BLaER1 treated with 17β-estradiol and CSF1 and Interleukin-3, amounts not matched to agents 10 nM and 100 nM (cell line): ENCODE measurements around the gene NFKBIZ.
"Not testable (repeated sequence)": the region's sequence is repeated elsewhere in the genome, so short reads cannot be mapped to it uniquely, and the experiment has no call there.

Experiments
- H3K27ac ChIP-seq, 11 experiments: shearing (Covaris generic); formaldehyde crosslinking; 2 replicates each; pipeline ENCODE4 v1.8.1; 2022
- H3K27me3 ChIP-seq, 11 experiments: shearing (Covaris generic); formaldehyde crosslinking; 2 replicates each; pipeline ENCODE4 v1.8.1; 2022
- H3K36me3 ChIP-seq, 11 experiments: shearing (Covaris generic); formaldehyde crosslinking; 2 replicates each; pipeline ENCODE4 v1.8.1; 2022
- H3K4me1 ChIP-seq, 10 experiments: shearing (Covaris generic); formaldehyde crosslinking; 2 replicates each; pipeline ENCODE4 v1.8.1; 2022
- H3K4me2 ChIP-seq, 11 experiments: shearing (Covaris generic); formaldehyde crosslinking; 2 replicates each; pipeline ENCODE4 v1.8.1; 2022
- H3K4me3 ChIP-seq, 10 experiments: shearing (Covaris generic); formaldehyde crosslinking; 2 replicates each; pipeline ENCODE4 v1.8.1; 2022
- H3K9ac ChIP-seq, 11 experiments: shearing (Covaris generic); formaldehyde crosslinking; 2 replicates each; pipeline ENCODE4 v1.8.1; 2022
- H3K9me3 ChIP-seq, 11 experiments: shearing (Covaris generic); formaldehyde crosslinking; replicated peaks in 1 of 11; 2 replicates each; pipeline ENCODE4 v1.8.1; 2022
- H4K20me1 ChIP-seq, 11 experiments: shearing (Covaris generic); formaldehyde crosslinking; 2 replicates each; pipeline ENCODE4 v1.8.1; 2022
- Cebpa-rat ChIP-seq, 11 experiments: shearing (Covaris generic); IDR thresholded peaks; 2 replicates each; pipeline ENCODE4 v1.8.1; 2022

Gene NFKBIZ

DNA sequence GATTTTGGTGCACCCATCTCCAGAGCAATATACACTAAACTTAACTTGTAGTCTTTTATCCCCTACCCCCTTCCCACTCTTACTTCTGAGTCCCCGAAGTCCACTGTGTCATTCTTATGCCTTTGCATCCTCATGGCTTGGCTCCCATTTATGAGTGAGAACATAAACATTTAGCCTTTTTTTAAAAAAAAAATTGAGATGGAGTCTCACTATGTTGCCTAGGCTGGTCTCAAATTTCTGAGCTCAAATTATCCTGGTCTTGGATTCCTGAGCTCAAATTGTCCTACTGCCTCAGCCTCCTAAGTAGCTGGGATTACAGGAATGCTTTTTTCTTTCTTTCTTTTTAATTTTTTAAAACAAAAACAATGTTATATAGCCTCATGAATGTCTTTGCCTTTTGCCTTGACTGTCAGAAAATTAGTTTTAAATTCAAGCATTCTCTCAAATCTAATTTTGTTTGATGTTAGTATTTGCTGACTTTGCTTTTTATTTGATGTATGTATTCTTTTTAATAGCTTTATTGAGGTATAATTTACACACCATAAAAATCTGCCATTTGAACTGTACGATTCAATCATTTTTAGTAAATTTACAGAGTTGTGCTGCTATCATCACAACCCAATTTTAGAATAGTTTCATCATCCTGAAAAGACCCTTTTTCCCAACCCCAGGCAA lies 46.9 kb downstream of the NFKBIZ start:
- Histone ChIP-seq H3K9me3 (peaks cover 12 to 50% (median 31%) of the 10 kb centered on the region in 11 experiments; a peak in 20 of 22 replicates), H3K4me3 (no peak overlapping the region; a peak in 1 of 20 replicates), H3K4me2 (peak overlapping the region in 1 of 11 experiments; percentile 55; a peak in 1 of 22 replicates), H3K4me1 (peaks cover 26 to 76% (median 39%) of the 10 kb centered on the region in 10 experiments), H4K20me1 (no peaks in the 10 kb centered on the region), H3K9ac (no peak overlapping the region), H3K27me3 (no peaks in the 10 kb centered on the region), H3K27ac (peak overlapping the region in 2 of 11 experiments; percentile 88 to 96; a peak in 3 of 22 replicates), H3K36me3 (peaks cover 0 to 11% (median 0%) of the 10 kb centered on the region in 11 experiments; a peak in 1 of 22 replicates)
- TF ChIP-seq Cebpa-rat (IDR thresholded peaks at IDR 0.05) = no peak

DNA sequence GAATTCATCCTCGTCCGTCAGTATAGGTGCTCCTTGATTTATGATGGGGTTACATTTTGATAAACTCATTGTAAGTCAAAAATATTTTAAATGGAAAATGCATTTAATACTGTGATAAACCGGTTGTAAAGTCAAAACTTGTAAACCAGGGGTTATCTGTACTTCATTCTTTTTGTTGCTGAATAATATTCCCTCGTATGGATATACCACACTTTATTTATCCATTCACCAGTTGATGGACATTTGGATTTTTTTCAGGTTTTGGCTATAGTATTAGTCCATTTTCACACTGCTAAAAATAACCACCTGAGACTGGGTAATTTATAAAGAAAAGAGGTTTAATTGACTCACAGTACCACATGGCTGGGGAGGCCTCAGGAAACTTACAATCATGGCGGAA lies 47.7 kb downstream of the NFKBIZ start:
- Histone ChIP-seq H3K27ac (peak overlapping the region in 8 of 11 experiments; percentile 85 to 96 (median 93); a peak in 15 of 22 replicates), H3K4me2 (peak overlapping the region in 4 of 11 experiments; percentile 29 to 86 (median 78); a peak in 7 of 22 replicates), H3K4me3 (no peak overlapping the region; a peak in 1 of 20 replicates), H4K20me1 (no peaks in the 10 kb centered on the region), H3K9ac (no peak overlapping the region), H3K4me1 (peaks cover 29 to 81% (median 46%) of the 10 kb centered on the region in 10 experiments), H3K36me3 (peaks cover 0 to 11% (median 0%) of the 10 kb centered on the region in 11 experiments; a peak in 1 of 22 replicates), H3K9me3 (peaks cover 12 to 50% (median 31%) of the 10 kb centered on the region in 11 experiments; a peak in 20 of 22 replicates), H3K27me3 (no peaks in the 10 kb centered on the region)
- TF ChIP-seq Cebpa-rat (IDR thresholded peaks at IDR 0.05) = no peak

DNA sequence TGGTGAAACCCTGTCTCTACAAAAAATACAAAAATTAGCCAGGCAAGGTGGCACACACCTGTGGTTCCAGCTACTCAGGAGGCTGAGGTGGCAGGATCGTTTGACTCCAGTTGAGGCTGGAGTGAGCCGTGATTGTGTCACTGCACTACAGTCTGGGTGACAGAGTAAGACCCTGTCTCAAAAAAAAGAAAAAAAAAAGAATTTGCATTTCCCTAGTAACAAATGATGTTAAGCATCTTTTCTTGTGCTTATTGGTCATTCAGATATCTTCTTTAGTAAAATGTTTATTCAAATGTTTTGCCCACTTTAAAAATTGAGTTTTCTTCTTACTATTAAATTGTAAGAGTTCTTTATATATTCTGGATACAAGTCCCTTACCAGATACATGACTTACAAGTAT lies 48.7 kb downstream of the NFKBIZ start:
- peak overlapping the region in 7 of 11 experiments; percentile 27 to 85 (median 73); a peak in 9 of 22 replicates for H3K9ac ChIP-seq
- peak overlapping the region; percentile 29 to 86 (median 74); a peak in 20 of 22 replicates for H3K4me2 ChIP-seq
- TF ChIP-seq Cebpa-rat (IDR thresholded peaks at IDR 0.05) = no peak

GRCh38 chr3:101898752-101899169 lies 49.4 kb downstream of the NFKBIZ start:
- peak in 4 of 11 experiments; percentile 9 to 60 (median 25); a peak in 2 of 22 replicates for TF ChIP-seq Cebpa-rat (IDR thresholded peaks at IDR 0.05)
- H4K20me1 ChIP-seq = no peaks in the 10 kb centered on the region
- H3K4me3 ChIP-seq = peak overlapping the region in 7 of 10 experiments; percentile 22 to 56 (median 36); a peak in 9 of 20 replicates
- H3K9me3 ChIP-seq = peaks cover 12 to 46% (median 29%) of the 10 kb centered on the region in 11 experiments; a peak in 20 of 22 replicates
- peak overlapping the region; percentile 62 to 88 (median 81) for H3K4me2 ChIP-seq
- H3K4me1 ChIP-seq = peaks cover 29 to 87% (median 54%) of the 10 kb centered on the region in 10 experiments
- H3K27ac ChIP-seq = peak overlapping the region; percentile 77 to 96 (median 88)
- H3K36me3 ChIP-seq = peaks cover 0 to 11% (median 0%) of the 10 kb centered on the region in 11 experiments; a peak in 1 of 22 replicates
- peak overlapping the region; percentile 55 to 85 (median 76); a peak in 21 of 22 replicates for H3K9ac ChIP-seq
- H3K27me3 ChIP-seq = no peaks in the 10 kb centered on the region

More for the DNA sequence above, 48.7 kb downstream of the NFKBIZ start:
- Histone ChIP-seq H3K9me3 (peaks cover 12 to 50% (median 31%) of the 10 kb centered on the region in 11 experiments; a peak in 20 of 22 replicates), H3K36me3 (peaks cover 0 to 11% (median 0%) of the 10 kb centered on the region in 11 experiments; a peak in 1 of 22 replicates), H3K27ac (peak overlapping the region; percentile 71 to 96 (median 88); a peak in 21 of 22 replicates), H3K4me1 (peaks cover 29 to 82% (median 54%) of the 10 kb centered on the region in 10 experiments), H3K27me3 (no peaks in the 10 kb centered on the region), H3K4me3 (peak overlapping the region in 1 of 10 experiments; percentile 2; a peak in 1 of 20 replicates), H4K20me1 (no peaks in the 10 kb centered on the region)

DNA sequence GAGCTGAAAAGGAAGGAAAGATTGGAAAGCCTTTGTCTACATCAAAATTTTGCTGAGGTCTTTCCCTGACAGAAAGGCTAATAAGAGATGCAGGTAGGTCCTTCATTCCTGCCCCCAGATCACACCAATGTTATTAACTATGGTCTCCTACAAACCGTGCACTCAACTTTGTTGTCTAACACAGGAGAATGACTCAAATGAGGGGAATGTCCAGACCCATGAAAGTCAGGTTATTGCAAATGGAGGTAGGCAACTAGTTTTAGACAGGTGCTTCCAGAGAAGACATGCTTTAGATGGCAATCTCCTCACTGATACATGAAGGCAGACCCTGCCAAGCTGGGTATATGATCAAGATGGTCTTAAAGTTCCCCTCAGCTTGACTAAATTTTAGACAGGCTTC lies 51.0 kb downstream of the NFKBIZ start:
- Histone ChIP-seq H3K36me3 (peaks cover 0 to 9% (median 0%) of the 10 kb centered on the region in 11 experiments; a peak in 1 of 22 replicates), H3K27me3 (no peaks in the 10 kb centered on the region), H3K4me3 (no peak overlapping the region; a peak in 1 of 20 replicates), H3K9ac (peak overlapping the region in 8 of 11 experiments; percentile 73 to 85 (median 78); a peak in 13 of 22 replicates), H3K9me3 (peaks cover 12 to 36% (median 21%) of the 10 kb centered on the region in 11 experiments; a peak in 20 of 22 replicates), H3K4me2 (peak overlapping the region in 9 of 11 experiments; percentile 62 to 88 (median 83); a peak in 18 of 22 replicates), H3K4me1 (peaks cover 29 to 75% (median 54%) of the 10 kb centered on the region in 10 experiments), H3K27ac (peak overlapping the region; percentile 77 to 96 (median 88); a peak in 21 of 22 replicates), H4K20me1 (no peaks in the 10 kb centered on the region)
- no peak for TF ChIP-seq Cebpa-rat (IDR thresholded peaks at IDR 0.05)

DNA sequence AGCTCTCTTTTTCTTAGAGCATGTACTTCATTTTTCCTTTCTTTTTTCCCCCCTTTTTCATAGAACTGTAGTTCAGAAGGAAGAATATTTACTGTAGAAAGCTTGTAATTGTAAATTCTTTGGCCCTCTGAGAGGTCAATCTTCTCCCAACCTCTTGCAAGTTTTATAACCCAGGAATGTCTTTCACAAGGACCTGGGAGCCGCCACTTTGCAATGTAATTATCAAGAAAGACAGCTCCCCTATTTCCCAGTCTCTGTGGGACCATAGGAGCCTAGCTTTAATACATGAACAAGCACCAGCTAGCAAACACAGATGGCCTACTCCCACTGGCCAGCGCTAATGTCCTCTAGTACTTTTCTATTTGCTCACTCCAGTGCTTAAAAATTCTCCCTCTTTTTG lies 51.4 kb downstream of the NFKBIZ start:
- H3K4me2 ChIP-seq = peak overlapping the region in 8 of 11 experiments; percentile 70 to 88 (median 83); a peak in 16 of 22 replicates
- no peak for TF ChIP-seq Cebpa-rat (IDR thresholded peaks at IDR 0.05)

GRCh38 chr3:101902041-101902440 lies 52.7 kb downstream of the NFKBIZ start:
- Histone ChIP-seq H3K4me1 (peaks cover 29 to 68% (median 54%) of the 10 kb centered on the region in 10 experiments), H4K20me1 (no peaks in the 10 kb centered on the region), H3K4me2 (peak overlapping the region in 9 of 11 experiments; percentile 27 to 88 (median 83); a peak in 17 of 22 replicates), H3K9ac (peak overlapping the region in 2 of 11 experiments; percentile 46 to 57; a peak in 4 of 22 replicates), H3K27ac (peak overlapping the region; percentile 19 to 96 (median 62); a peak in 20 of 22 replicates), H3K9me3 (peaks cover 12 to 31% (median 20%) of the 10 kb centered on the region in 11 experiments), H3K4me3 (no peak overlapping the region), H3K27me3 (no peaks in the 10 kb centered on the region), H3K36me3 (peaks cover 0 to 4% (median 0%) of the 10 kb centered on the region in 11 experiments; a peak in 1 of 22 replicates)
- no peak; a peak in 1 of 22 replicates for TF ChIP-seq Cebpa-rat (IDR thresholded peaks at IDR 0.05)

More for the DNA sequence above, 51.4 kb downstream of the NFKBIZ start:
- no peaks in the 10 kb centered on the region for H3K27me3 ChIP-seq
- peak overlapping the region in 9 of 11 experiments; percentile 85 to 96 (median 93); a peak in 17 of 22 replicates for H3K27ac ChIP-seq
- H3K36me3 ChIP-seq = peaks cover 0 to 6% (median 0%) of the 10 kb centered on the region in 11 experiments; a peak in 1 of 22 replicates
- peaks cover 29 to 74% (median 54%) of the 10 kb centered on the region in 10 experiments for H3K4me1 ChIP-seq
- peaks cover 14 to 36% (median 22%) of the 10 kb centered on the region in 11 experiments; a peak in 21 of 22 replicates for H3K9me3 ChIP-seq
- no peaks in the 10 kb centered on the region for H4K20me1 ChIP-seq
- H3K9ac ChIP-seq = peak overlapping the region in 3 of 11 experiments; percentile 76 to 85 (median 83); a peak in 6 of 22 replicates
- H3K4me3 ChIP-seq = no peak overlapping the region

DNA sequence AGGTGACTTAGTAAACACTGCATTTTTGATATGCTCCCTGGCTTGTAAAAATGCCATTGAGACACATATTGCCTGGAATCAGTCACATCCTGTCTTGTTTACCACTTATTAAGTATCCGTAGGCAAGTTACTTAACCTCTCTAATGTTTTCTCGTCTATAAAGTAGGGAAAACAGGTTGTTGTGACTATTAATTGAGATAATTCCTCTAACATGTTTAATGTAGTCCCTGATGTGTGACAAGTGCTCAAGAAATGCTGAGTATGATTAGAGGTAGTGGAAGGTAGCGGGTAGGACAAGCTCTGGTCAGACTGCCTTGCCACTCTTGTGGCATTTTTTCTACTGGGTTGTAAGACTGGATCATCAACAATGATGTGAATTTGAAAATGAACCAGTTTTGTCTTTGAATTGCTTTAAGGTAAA lies 54.1 kb downstream of the NFKBIZ start:
- Histone ChIP-seq H3K27ac (peak overlapping the region in 2 of 11 experiments; percentile 4 to 96; a peak in 2 of 22 replicates), H3K9ac (no peak overlapping the region), H3K9me3 (peaks cover 6 to 22% (median 13%) of the 10 kb centered on the region in 11 experiments; a peak in 18 of 22 replicates), H3K4me1 (peaks cover 21 to 54% (median 41%) of the 10 kb centered on the region in 10 experiments), H4K20me1 (no peaks in the 10 kb centered on the region), H3K36me3 (no peaks in the 10 kb centered on the region), H3K4me2 (peak overlapping the region in 2 of 11 experiments; percentile 4 to 86; a peak in 3 of 22 replicates), H3K27me3 (no peaks in the 10 kb centered on the region), H3K4me3 (no peak overlapping the region)
- TF ChIP-seq Cebpa-rat (IDR thresholded peaks at IDR 0.05) = no peak

DNA sequence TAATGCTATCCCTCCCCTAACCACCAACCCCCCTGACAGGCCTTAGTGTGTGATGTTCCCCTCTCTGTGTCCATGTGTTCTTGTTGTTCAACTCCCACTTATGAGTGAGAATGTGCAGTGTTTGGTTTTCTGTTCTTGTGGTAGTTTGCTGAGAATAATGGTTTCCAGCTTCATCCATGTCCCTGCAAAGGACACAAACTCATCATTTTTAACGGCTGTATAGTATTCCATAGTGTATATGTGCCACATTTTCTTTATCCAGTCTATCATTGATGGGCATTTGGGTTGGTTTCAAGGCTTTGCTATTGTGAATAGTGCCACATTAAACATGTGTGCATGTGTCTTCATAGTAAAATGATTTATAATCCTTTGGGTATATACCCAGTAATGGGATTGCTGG lies 56.3 kb downstream of the NFKBIZ start:
- not testable (repeated sequence) for H3K36me3 ChIP-seq, H3K9ac ChIP-seq, H4K20me1 ChIP-seq, H3K27ac ChIP-seq, H3K27me3 ChIP-seq, H3K4me2 ChIP-seq, H3K4me3 ChIP-seq
- peaks cover 6 to 33% (median 11%) of the 10 kb centered on the region in 11 experiments; a peak in 18 of 22 replicates for H3K9me3 ChIP-seq
- peaks cover 0 to 35% (median 22%) of the 10 kb centered on the region in 10 experiments; a peak in 15 of 20 replicates for H3K4me1 ChIP-seq
